Measurements from ENCODE around the gene DDX41. TPM values are rescaled to one million over a fixed set of nuclear protein-coding genes. Genes with fewer than 3 reads are reported as not detected.
A peak's percentile ranks its signal among the peaks of the same experiment; 100 is the strongest.
"Not testable (repeated sequence)": the region's sequence is repeated elsewhere in the genome, so short reads cannot be mapped to it uniquely, and the experiment has no call there.

DDX41 gene
- total RNA-seq, 1 donor from 2014 or later = 55.4 TPM

DNA sequence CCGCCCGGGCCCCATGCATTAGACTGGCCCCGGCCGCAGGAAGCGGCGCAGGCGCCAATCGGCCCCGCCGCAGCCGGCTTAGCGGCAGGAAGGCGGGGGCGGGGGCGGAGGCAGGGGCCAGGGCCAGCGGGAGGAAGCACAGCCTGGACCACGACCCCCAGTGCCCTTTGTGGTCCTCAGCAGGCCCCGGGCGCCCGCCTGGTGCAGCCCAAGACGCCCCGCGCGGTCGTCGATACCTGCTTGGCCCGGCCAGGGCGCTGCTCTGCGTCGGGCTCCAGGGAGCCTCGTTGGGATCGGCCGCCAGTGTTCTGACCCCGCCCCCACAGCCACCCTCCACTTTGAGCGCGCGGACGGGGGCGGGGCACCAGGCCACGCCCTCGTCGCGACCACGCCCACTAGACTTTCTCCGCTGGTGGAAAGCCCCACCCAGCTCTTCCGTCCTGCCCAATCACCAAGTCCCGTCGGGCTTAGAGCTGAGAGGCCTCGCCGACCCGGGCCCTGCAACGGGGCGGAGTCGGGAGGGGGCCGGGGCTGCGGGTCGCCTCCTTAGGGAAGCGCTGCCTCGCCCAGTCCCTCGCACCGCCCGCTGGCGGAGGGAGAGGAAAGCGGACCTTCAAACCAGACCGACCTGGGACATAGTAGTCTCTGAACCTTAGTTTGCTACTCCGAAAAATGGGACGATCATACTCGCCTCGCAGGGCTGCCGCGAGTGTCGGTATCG is 19.3 kb downstream of the DDX41 start, which contains the start of gene PDLIM7:
TSS of gene PDLIM7 (minus strand) at position 313 of the 721 bp plus-strand sequence. CDS start 1,092 bp downstream, outside the sequence.
- peak; percentile 98 for DNase-seq

GRCh38 chr5:177496727-177497291 is 20.0 kb downstream of the DDX41 start:
- peak; percentile 75 for DNase-seq

GRCh38 chr5:177496070-177496726 is 20.6 kb downstream of the DDX41 start:
- DNase-seq = no peak

GRCh38 chr5:177495243-177496060 is 21.3 kb downstream of the DDX41 start:
- peak; percentile 63 for DNase-seq

DNA sequence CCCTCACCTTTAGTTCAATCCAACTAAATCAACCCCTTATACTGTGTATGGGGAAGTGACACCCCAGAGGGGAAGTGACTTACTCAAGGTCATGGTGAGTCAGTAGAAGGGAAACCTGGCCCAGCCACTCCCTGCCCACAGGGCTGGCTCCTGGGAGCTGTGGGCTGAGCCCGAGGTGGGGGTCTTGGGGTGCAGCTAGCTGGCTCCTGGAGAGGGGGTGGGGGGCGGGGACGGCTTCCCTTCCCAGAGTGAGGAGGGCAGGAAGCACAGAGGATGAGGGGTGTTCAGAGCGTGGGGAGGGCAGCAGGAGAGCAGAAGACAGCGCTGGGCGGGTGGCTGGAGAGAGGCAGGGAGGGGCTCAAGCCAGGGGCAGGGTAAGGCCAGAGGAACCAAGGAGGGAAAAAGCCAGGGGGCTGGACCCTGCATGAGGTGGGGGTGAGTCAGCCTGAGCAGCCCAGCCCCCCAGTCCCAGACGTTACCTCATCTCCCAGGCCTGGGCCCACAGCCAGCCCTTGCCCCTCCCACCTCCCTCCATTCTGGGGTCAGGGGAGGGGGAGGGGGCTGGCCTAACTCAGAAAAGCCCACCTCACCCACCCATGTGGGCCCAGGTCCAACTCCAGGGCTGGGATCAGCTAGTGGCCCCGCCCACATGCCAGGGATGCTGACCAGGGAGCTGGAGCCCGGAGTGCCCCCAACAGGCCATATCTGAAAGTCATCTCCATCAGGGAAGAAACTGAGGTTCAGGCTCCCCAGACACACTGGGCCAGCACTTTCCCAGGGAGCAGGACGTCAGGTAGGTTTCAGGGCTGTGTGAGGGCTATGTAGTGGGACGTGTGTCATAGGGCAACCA is 22.2 kb downstream of the DDX41 start:
- peak; percentile 51 for DNase-seq

DNA sequence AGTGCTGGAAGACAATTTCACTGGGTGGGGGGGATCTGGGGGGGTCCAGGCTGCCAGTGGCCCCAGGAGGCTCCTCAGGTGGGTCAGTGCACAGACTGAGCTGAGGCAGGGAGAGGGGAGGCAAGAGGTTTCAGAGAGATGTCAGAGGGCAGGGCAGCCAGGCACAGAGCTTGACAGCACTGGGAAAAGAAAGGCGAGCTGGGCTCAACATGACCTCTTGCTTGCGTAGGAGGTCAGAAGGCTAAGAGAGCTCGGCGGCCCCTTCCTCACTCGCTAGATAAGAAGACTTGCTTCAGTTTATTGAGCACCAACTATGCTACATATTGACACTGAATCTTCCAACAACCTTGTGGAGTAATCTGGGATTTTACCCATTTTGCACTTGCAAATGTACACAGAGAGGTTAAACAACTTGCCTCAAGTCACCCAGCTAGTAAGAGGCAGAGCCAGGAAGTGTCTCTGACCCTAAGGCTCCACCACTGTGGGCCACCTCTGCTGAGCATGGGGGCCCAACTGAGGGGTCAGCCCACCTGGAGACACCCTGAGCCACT is 22.9 kb downstream of the DDX41 start:
- DNase-seq = no peak

- DNase-seq = no peak
These were observed 23.9 kb downstream of the DDX41 start for GRCh38 chr5:177492841-177493240.

DNA sequence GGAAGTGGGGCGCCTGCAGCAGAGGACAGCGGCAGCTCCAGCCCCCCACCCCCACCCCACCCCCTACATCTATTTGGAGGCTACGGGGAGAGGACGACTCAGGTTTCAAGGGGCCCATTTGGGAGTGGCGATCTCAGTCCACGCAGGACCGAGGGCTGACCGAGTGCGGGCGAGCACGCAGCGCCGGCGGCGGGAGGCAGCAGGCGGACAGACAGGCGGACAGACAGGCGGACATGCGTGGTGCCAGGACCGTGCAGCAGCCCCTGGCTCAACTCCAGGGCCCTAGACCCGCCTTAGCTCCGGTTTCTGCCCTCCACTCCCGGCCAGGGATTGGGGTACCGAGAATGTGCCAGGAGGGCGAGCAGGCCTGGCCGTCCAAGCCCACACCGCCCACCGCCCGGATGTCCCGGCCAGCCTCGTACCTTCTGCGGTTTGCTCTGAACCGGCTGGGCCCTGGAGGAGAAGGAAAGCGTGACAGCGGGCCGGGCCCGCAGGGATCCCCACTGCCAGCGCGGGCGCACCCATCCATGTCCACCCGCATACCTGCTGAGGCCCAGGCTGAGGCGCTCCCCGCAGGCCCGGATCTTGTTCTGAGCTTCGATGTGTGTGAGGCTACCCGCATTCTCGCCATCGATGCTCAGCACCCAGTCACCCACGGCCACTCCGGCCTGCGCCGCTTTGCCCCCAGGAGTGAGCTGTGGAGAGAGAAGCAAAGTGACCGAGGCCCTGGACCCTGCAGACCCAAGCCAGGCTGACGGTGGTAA is 24.6 kb downstream of the DDX41 start:
- DNase-seq = no peak

DNA sequence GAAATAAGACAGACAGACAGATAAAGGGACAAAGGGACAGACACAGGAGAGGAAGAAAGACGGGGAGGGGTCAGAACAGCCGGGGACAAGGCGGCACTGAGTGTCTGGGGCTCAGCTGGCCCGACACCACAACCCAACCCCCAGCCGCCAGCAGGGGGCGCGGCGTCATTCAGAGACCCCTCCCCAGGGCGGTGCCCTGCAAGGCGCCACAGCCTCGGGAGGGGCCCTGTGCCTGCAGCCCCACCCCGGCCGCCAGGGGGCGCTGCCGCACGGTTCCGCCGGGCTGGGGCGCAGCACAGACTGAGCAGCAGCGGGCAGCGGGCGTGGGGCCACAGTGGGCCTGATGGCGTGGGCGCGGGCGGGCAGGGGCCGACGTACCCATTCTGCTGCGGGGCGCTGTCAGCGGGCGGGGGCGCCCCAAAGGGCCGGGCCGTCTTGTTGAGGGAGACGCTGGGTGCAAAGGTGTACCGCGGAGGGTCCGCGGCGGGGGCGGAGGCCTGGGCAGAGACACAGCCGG is 25.3 kb downstream of the DDX41 start:
- no peak for DNase-seq

DNA sequence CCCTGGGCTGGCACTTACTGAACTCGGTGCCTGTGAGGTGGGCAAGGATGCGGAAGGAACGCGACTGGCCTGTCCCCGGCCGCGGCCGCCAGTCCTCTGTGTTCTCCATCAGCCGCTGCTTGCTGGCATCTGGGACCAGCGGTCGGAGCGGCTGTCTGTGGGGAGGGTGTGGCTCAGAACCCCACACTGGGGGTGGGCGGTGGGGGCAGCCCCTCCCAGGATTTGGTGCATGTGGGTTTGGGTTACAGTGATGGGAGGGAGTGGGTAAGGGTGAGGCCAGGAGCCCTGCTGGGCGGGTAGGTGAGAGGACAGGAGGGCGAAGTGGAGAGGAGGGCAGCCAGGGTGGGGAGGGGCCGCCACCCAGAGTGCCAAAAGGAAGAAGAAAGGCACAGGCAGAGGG is 25.8 kb downstream of the DDX41 start:
- no peak for DNase-seq

DNA sequence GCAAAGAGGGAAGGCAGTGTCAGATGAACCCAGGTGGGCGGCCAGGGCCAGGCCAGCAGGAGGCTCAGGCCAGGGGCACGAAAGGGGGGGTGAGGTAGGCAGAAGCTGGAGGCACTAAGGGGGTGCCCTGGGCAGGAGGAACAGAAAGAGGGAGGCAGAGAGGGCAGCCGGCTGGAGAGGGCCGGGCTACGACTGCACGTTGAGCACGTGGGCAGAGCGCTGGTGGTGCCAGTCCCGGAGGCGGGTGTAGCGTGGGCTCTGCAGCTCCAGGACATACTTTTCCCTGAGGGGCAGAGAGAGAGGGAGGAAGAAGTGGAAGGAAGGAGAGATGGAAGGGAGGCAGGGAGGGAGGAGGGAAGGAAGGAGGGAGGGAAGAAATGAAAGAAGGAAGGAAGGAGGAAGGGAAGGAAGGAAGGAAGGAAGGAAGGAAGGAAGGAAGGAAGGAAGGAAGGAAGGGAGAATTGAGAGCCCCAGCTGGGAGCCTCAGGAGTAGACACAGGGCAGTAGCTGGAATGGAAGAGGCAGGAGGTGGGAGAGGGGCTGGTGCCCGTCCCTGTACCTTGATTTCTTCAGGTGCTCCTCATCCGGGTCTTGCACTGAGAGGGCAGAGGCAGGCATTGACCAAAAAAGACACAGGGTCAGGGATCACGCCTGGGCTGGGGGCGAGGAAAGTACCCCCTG is 26.3 kb downstream of the DDX41 start:
- no peak for DNase-seq

GRCh38 chr5:177489119-177489716 is 27.5 kb downstream of the DDX41 start:
- no peak for DNase-seq

DNA sequence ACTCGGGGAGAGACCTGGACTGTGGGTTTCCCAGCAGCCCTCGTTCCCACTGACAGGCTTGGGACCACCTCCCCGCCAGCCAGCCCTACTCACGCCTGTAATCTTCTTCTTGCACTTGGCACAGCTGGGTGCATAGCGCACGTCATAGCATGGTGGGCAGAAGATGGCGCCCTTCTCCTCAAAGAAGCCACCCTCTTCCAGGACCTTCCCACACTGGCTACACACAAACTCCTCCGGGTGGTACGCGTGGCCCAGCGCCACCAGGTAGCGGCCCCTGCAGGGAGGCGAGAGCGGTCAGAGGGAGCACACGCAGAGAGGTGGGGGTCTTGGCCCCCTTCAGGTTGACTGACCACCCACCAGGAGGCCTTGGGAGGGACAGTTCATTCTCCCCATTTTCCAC is 28.8 kb downstream of the DDX41 start:
- DNase-seq = no peak

GRCh38 chr5:177487144-177487543 is 29.6 kb downstream of the DDX41 start:
- no peak for DNase-seq

DNA sequence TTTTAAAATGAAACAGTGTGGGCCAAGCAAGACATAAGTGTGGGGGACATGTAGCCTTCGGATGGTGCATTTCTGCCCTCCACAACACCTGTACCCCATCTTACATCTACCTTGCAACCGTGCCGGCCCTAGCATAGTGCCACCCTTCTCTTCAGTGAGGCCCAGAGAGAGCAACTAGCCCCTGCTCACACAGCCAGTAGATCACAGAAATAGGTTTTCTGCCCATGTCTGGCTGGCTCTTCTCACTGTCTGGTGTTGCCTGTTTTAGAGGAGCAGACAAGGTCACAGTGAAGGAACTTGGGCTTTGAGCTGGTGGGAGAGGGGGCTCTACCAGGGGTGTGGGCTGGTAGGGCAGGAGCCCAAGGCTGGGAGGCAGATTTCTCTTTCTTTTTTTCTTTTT is 30.5 kb downstream of the DDX41 start:
- DNase-seq = no peak

DNA sequence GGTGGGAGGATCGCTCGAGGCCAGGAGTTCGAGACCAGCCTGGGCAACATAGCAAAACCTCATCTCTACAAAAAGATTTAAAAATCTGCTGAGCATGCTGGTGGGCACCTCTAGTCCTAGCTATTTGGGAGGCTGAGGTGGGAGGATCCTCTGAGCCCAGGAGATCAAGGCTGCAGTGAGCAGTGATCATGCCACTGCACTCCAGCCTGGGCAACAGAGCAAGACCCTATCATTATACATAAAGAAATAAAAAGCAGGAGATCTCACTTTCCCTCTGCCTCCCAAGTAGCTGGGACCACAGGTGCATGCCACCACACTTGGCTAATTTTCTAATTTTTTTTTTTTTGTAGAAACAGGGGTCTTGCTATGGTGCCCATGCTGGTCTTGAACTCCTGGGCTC is 31.0 kb downstream of the DDX41 start:
- not testable (repeated sequence) for DNase-seq

DNA sequence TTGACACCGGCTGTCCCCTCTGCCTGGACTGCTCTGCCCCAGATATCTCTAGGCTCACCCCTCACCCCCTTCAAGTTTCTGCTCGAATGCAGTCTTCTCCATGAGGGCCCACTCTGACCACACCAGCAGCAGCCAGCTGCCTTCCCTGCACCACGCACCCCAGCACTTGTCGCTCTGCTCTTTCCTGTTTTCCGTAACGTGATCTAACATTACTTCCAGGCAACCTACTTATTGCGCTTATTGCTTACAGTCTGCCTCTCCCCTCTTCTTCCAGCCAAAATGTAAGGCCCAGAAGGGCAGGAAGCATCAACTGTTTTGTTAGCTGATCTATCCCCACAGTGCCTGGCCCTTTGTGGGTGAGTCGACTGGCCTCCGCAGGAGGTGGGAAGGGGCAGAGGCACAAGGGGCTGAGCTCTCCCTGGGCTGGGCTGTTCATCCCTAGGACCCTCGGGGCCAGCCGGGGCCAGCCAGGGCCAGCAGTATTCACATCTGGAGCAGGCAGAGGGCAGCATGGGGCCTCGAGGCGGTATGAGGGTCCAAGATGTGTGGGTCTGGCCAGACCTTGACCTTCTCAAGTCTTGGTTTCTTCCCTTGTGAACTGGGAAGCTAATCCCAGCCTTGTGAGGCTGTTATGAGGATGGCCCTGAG is 31.7 kb downstream of the DDX41 start:
- no peak for DNase-seq

- DNase-seq = no peak
These were observed 32.5 kb downstream of the DDX41 start for GRCh38 chr5:177483994-177484901.
